Posterior vena cava (tissue), 2 donors: Measurements from ENCODE around the gene ARHGEF17. TPM values are rescaled to one million over a fixed set of nuclear protein-coding genes. Genes with fewer than 3 reads are reported as not detected.

Experiments
- DNase-seq: peaks from one replicate; pipeline ENCODE4 v3.0.0-alpha.2; 2020; ENCODE audit warnings: low spot score
- intact Hi-C, 2 donors: fragments of 100-400 bp; cut with DNase I; formaldehyde crosslinking; loops; one replicate each; pipeline versions ENCODE4 v1.14.1 to v1.14.2; 2022 to 2023
- total RNA-seq, 2 donors: library from RNA; stranded (reverse); fragmentation: NEBNext Ultra II Directional; extraction: Animal tissue kit (Norgen Biotek cat#: 25700); gene quantifications; one replicate each; pipeline ENCODE4 v1.2.1, GENCODE V29; 2021
- donor health status: DM: yes; HTN: yes; CAD: no.
- donor health status: DM: yes; HTN: yes; CAD: no.

ARHGEF17 gene
- total RNA-seq, 2 donors from 2014 or later: 88.6 to 99.1 TPM

DNA sequence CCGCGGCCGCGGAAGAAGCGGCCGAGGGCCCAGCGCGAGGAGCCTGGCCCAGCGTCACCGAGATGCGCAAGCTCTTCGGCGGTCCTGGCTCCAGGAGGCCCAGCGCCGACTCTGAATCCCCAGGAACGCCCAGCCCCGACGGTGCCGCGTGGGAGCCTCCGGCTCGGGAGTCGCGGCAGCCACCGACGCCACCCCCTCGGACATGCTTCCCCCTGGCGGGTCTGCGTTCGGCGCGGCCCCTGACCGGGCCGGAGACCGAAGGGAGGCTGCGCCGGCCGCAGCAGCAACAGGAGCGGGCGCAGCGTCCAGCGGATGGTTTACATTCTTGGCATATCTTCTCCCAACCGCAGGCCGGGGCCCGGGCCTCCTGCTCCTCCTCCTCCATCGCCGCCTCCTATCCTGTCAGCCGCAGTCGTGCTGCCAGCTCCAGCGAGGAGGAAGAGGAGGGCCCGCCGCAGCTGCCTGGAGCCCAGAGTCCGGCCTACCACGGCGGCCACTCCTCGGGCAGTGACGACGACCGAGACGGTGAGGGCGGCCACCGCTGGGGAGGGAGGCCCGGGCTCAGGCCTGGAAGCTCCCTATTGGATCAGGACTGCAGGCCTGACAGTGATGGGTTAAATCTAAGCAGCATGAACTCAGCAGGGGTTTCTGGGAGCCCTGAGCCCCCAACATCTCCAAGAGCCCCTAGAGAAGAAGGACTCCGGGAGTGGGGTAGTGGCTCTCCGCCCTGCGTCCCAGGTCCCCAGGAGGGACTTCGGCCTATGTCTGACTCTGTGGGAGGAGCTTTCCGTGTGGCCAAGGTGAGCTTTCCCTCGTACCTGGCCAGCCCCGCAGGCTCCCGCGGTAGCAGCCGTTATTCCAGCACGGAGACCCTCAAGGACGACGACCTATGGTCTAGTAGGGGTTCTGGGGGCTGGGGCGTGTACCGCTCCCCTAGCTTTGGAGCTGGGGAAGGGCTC lies 1.2 kb downstream of the ARHGEF17 start:
- intact Hi-C loops: loop anchor here (2.0 to 10.0 kb wide), 2 partner anchors 26 to 86 kb away; no protein-coding TSS in a partner anchor
- DNase-seq: peak; percentile 97

DNA sequence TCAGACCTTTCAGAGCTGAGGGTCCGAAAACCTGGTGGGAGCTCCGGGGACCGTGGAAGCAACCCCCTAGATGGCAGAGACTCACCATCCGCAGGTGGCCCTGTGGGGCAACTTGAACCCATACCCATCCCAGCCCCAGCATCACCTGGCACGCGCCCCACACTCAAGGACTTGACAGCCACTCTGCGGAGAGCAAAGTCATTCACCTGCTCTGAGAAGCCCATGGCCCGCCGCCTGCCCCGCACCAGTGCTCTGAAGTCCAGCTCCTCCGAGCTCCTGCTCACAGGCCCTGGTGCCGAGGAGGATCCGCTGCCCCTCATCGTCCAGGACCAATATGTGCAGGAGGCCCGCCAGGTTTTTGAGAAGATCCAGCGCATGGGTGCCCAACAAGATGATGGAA lies 2.0 kb downstream of the ARHGEF17 start:
- DNase-seq: no peak

DNA sequence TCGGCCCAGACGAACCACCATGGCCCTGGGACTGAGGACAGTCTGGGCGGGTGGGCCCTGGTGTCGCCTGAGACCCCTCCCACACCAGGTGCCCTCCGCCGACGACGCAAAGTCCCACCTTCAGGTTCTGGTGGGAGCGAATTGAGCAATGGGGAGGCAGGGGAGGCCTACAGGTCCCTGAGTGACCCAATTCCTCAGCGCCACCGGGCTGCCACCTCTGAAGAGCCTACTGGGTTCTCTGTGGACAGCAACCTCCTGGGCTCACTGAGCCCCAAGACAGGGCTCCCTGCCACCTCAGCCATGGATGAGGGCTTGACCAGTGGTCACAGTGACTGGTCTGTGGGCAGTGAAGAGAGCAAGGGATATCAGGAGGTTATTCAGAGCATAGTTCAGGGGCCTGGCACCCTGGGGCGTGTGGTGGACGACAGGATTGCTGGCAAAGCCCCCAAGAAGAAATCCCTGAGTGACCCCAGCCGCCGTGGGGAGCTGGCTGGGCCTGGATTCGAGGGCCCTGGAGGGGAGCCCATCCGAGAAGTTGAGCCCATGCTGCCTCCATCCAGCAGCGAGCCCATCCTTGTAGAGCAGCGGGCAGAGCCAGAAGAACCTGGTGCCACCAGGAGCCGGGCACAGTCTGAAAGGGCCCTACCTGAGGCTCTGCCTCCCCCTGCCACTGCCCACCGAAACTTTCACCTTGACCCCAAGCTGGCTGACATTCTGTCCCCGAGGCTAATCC lies 2.8 kb downstream of the ARHGEF17 start:
- DNase-seq: no peak
- intact Hi-C loops: no loop called here

More for the DNA sequence above, 2.0 kb downstream of the ARHGEF17 start:
- intact Hi-C loops: no loop called here

DNA sequence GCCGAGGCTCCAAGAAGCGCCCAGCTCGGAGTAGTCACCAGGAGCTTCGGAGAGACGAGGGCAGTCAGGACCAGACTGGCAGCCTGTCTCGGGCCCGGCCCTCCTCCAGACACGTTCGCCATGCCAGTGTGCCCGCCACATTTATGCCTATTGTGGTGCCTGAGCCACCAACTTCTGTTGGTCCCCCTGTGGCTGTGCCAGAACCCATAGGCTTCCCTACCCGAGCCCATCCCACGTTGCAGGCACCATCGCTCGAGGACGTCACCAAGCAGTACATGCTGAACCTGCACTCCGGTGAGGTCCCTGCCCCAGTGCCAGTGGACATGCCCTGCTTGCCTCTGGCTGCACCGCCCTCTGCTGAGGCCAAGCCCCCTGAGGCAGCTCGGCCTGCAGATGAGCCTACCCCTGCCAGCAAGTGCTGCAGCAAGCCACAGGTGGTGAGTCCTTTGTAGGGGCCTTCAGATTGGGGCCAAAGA lies 3.4 kb downstream of the ARHGEF17 start:
- DNase-seq: no peak
- intact Hi-C loops: no loop called here

DNA sequence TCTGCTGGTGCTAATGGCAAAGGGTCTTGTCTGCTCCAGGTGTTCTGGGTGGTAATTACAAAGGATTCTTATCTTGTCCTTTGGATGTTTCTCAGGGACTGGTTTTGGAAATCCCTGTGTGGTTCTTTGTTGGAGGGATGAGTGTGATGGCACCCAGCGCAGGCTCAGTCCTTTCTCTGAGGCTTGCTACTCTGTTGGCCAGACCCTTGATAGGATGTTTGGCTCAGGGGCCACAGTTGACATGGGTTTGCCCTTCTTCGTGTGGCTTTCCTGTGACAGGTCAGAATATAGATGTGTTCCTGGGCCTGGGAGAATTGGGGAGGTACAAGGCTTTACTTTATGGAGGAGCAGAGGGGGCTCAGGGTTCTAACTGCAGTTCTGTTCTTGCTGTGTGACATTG lies 4.0 kb downstream of the ARHGEF17 start:
- no peak for DNase-seq
- intact Hi-C loops: no loop called here

GRCh38 chr11:73312851-73313327 lies 4.8 kb downstream of the ARHGEF17 start:
- intact Hi-C loops: no loop called here
- DNase-seq: no peak

GRCh38 chr11:73313652-73314051 lies 5.6 kb downstream of the ARHGEF17 start:
- no peak for DNase-seq
- intact Hi-C loops: no loop called here

DNA sequence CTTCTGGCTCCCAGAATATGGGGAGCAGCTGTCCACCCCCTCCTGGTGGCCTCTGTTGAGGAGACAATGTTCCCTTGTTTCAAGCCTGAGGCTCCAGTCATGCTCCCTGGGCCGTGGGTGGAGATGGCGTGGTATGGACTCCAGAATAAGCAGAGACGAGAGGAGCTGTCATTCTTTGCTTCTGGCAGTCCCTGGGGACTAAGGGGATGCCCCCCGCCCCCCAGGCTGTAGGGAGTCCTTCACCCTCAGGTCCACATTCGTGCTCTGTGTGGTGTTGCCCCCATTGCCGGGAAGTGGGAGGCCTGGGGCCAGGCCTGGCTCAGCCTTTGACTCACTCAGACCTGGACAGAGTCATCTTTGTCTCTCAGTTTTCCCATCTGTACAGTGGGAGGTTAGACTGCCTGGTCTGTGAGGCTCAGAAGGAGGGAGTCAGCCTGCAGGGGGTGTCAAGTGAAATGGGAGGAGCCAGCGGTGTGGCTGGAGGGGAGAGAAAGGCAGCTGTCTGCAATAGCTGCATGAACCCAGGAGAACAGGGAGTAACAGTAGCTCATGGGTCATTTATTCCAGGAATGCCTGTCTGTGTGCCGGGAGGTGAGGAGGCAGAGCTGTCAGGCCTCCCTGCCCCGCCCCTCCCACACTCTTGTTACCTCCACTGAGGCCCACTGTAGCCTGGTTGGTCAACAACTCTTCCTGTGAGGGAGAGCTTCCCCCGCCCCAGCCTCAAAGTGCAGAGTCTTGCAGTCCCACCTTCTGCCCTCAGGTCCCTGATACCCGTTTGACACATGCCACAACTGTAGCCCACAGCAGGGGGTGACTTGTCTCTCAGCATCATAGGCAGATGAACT lies 6.3 kb downstream of the ARHGEF17 start:
- intact Hi-C loops: no loop called here
- DNase-seq: no peak

- intact Hi-C loops: no loop called here
- DNase-seq: no peak
Measured at GRCh38 chr11:73315293-73316020, 7.4 kb downstream of the ARHGEF17 start.

- no peak for DNase-seq
- intact Hi-C loops: no loop called here
Measured at GRCh38 chr11:73316422-73316821, 8.3 kb downstream of the ARHGEF17 start.

DNA sequence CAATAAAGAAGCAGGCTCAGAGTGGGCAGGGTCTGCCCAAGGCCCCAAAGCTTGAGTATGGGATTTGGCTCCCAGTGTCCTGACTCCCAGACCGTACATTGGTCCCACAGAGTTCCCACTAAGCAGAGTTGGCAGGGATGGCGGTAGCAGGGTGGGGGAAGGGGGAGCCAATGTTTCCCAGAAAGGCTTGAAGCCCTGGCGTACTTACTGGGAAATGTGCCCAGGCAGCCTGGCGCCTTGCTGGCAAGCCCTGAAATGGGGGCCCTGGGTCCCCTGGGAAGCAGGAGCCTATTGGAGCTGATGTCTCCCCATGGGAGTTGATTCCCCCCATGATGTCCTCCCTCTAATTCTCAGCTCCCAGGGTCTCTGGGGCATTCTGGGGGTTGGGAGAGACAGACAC lies 9.3 kb downstream of the ARHGEF17 start:
- peak; percentile 90 for DNase-seq
- intact Hi-C loops: no loop called here

- intact Hi-C loops: no loop called here
- no peak for DNase-seq
Measured at GRCh38 chr11:73317803-73318202, 9.7 kb downstream of the ARHGEF17 start.

DNA sequence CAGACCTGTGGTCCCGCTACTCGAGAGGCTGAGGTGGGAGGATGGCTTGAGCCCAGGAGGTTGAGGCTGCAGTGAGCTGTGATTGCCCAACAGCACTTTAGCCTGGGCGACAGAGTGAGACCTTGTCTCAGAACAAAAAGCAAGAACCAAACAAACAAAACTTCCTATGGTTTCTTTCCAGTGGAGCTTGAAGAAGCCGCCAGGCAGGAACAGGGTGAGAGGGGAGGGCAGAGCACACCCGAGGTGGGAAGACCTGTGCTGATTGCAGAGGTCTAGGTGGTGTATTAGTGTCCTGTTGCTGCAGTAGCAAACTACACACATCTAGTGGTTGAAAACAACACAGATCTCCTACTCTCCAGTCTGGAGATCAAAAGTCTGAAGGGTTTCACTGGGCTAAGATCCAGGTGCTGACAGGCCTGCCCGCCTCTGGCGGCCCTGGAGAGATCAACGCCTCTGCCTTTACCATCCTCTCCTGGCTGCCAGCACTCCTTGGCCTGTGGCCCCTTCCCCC lies 10.5 kb downstream of the ARHGEF17 start:
- DNase-seq: no peak

GRCh38 chr11:73320763-73321603 lies 12.9 kb downstream of the ARHGEF17 start:
- DNase-seq: no peak
- intact Hi-C loops: no loop called here

More for the DNA sequence above, 10.5 kb downstream of the ARHGEF17 start:
- intact Hi-C loops: no loop called here

DNA sequence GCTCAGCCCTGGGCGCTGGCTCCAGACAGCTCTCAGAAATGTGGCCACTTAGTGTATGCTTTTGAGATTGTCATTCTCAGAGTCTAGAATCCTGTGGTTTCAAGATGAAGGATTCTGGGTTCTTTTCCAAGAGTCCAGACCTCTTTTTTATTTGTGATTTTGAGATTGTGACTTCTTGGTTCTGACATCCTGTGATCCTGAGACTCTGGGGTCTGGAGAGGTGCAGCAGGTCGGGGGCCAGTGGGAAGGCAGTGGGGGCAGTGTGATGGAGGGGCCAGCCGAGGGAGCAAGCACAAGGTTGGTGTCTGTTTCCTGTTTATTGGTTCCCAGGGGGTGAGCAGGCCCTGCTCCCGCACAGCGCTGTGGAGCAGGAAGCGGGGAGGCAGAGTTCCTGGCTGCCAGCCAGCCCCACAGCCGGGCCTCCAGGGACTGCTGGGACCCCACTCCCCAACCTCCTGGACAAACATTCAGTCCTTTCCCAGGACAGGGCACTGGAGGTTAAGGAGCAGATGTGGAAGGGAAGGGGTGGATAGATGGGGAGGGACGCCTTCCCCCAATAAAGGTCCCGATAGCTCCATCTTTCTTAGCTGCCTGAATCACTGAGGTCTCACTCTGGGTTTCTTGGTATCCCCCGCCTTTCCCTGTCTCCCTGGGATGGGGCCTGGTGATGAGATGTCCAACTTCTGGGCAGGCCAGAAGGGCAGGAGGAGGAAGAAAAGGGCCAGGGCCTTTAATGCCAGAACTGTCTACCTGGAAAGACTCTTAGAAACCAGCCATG lies 13.7 kb downstream of the ARHGEF17 start:
- intact Hi-C loops: no loop called here
- DNase-seq: no peak

DNA sequence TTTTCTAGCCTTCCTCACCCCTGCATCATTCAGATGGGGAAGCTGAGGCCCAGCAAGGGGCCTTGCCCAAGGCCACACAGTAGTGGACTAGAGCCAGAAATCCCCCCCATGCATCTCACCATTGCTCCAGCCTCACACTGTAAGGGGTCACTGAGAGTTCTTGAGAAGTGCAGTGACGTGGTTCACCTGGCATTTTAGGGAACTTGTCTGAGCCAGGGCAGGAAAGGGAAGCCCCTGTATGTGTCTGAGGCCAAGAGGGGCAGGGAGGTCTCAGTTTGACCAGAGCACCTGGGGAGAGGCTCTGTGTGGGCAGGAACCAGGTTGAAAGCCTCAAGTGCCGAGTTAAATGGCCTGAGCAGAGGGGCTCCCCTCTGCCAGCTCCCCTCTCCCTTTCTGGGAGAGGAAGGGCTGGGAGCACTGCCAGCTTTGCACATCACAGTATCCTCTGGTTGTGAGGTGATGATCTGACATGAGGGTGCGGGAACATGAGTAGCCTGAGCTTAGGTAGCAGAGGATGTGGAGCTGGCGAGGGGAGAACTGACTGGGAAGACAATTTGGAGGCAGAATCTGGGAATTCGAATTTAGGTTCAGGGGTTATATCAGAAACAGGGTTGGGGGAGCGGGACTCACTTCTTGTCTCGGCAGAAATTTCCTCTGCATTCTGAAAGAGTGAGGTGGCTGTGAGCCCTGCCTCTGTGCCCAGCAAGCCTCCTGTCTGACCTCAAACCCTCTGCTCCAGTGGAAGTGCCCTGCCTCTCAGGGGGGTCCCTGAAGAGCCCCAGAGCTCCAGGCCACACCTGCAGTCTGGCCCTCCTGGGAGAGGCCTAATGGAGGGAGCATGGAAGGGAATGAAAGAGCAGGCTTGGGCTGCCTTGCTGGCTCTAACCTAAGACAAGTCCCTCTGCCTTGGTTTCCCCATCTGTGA lies 14.6 kb downstream of the ARHGEF17 start:
- intact Hi-C loops: no loop called here
- DNase-seq: no peak
